H1 (cell line): ENCODE results near the gene ERI3. TPM values are rescaled to one million over a fixed set of nuclear protein-coding genes. Genes with fewer than 3 reads are reported as not detected.

ENCODE experiments used
- CTCF ChIA-PET: fragments of 300-600 bp; sonication (Branson Sonifier 250); formaldehyde crosslinking; loops from one replicate; lab custom pipeline; 2021; ENCODE audit not compliant: partially characterized antibody; lab: Charles Lee
- POLR2A ChIA-PET: fragments of 300-600 bp; sonication (Branson Sonifier 250); formaldehyde crosslinking; loops from one replicate; lab custom pipeline; 2021; ENCODE audit warnings: inconsistent platforms; ENCODE audit not compliant: partially characterized antibody; lab: Charles Lee
- DNase-seq, 2 experiments: peaks; one replicate each; pipeline versions ENCODE4 v3.0.0 to v3.0.0-alpha.2; 2010 to 2022; ENCODE audit warnings: low spot score in 2 of 2, low read depth in 1 of 2, mixed read lengths in 1 of 2
- FAIRE-seq: peaks from 2 replicates; lab custom pipeline; 2011; peaks lifted over from hg19 to GRCh38; lab: Jason Lieb, UNC
- H2AFZ ChIP-seq: 2 replicates; pipeline ENCODE4 v1.8.1; 2012; ENCODE audit warnings: low read length, inconsistent platforms
- H2AK5ac ChIP-seq: 2 replicates; pipeline ENCODE4 v1.6.1; 2013; ENCODE audit warnings: low read depth, low read length
- H2BK120ac ChIP-seq: replicated peaks from 2 replicates; pipeline ENCODE3; 2013; ENCODE audit warnings: low read depth, low read length, inconsistent platforms
- H2BK12ac ChIP-seq: 2 replicates; pipeline ENCODE4 v1.6.1; 2013; ENCODE audit warnings: low read depth, low read length
- H2BK15ac ChIP-seq: 2 replicates; pipeline ENCODE4 v1.6.1; 2013; ENCODE audit warnings: low read length
- H2BK20ac ChIP-seq: 2 replicates; pipeline ENCODE4 v1.6.1; 2013; ENCODE audit warnings: low read length
- H2BK5ac ChIP-seq: 2 replicates; pipeline ENCODE4 v1.6.1; 2013; ENCODE audit warnings: low read depth, low read length
- H3K14ac ChIP-seq: 2 replicates; pipeline ENCODE4 v1.6.1; 2013; ENCODE audit warnings: inconsistent platforms; ENCODE audit not compliant: insufficient read length
- H3K18ac ChIP-seq: 2 replicates; pipeline ENCODE4 v1.6.1; 2013; ENCODE audit warnings: low read length; ENCODE audit errors: extremely low read depth
- H3K23ac ChIP-seq: 2 replicates; pipeline ENCODE4 v1.6.1; 2013; ENCODE audit warnings: inconsistent platforms; ENCODE audit not compliant: insufficient read length
- H3K23me2 ChIP-seq: 2 replicates; pipeline ENCODE4 v1.6.1; 2013; ENCODE audit warnings: low read depth, low read length
- H3K27ac ChIP-seq: 2 replicates; pipeline ENCODE4 v1.6.1; 2011; ENCODE audit warnings: low read depth, low read length, inconsistent platforms
- H3K27me3 ChIP-seq, 4 experiments: replicated peaks in 1 of 4; 1 replicate in 1 of 4; 2 replicates in 3 of 4; pipeline versions ENCODE4 v1.6.1 to v1.8.1; 2011 to 2013; ENCODE audit warnings: low read length in 3 of 4, mild to moderate bottlenecking in 3 of 4, inconsistent platforms in 2 of 4, mixed read lengths in 2 of 4, moderate library complexity in 1 of 4; ENCODE audit not compliant: control insufficient read depth in 3 of 4, insufficient read depth in 3 of 4; ENCODE audit errors: extremely low read depth in 1 of 4
- H3K36me3 ChIP-seq, 4 experiments: 2 replicates each; pipeline versions ENCODE4 v1.6.1 to v1.8.1; 2011 to 2013; ENCODE audit warnings: mild to moderate bottlenecking in 4 of 4, low read length in 3 of 4, moderate library complexity in 2 of 4, control low read depth in 1 of 4, inconsistent platforms in 1 of 4; ENCODE audit not compliant: insufficient read depth in 4 of 4, control insufficient read depth in 2 of 4
- H3K4ac ChIP-seq: replicated peaks from 2 replicates; pipeline ENCODE3; 2013; ENCODE audit warnings: low read length, low read depth, mixed read lengths, inconsistent platforms; ENCODE audit not compliant: insufficient read length
- H3K4me1 ChIP-seq, 4 experiments: replicated peaks in 1 of 4; 1 replicate in 1 of 4; 2 replicates in 3 of 4; pipeline versions ENCODE4 v1.6.1 to v1.8.1; 2011 to 2013; ENCODE audit warnings: low read length in 3 of 4, inconsistent platforms in 2 of 4, mixed read lengths in 1 of 4; ENCODE audit not compliant: insufficient read depth in 4 of 4, control insufficient read depth in 3 of 4
- H3K4me2 ChIP-seq, 2 experiments: 2 replicates each; pipeline versions ENCODE4 v1.6.1 to v1.8.1; 2011 to 2013; ENCODE audit warnings: low read depth in 2 of 2, low read length in 2 of 2, control low read depth in 1 of 2, inconsistent platforms in 1 of 2, mild to moderate bottlenecking in 1 of 2; ENCODE audit not compliant: insufficient read depth in 1 of 2
- H3K4me3 ChIP-seq, 4 experiments: fragments of 200-600, 300-600 bp in 1 of 4; sonication (generic), shearing (Covaris generic), sonication (Bioruptor Twin) in 1 of 4; 2 replicates each; pipeline versions ENCODE4 v1.5.1 to v1.8.1; 2011 to 2016; ENCODE audit warnings: low read length in 4 of 4, low read depth in 3 of 4, control low read depth in 2 of 4, inconsistent platforms in 2 of 4, mild to moderate bottlenecking in 2 of 4, mixed read lengths in 1 of 4, moderate library complexity in 1 of 4; ENCODE audit not compliant: insufficient read depth in 2 of 4; ENCODE audit errors: extremely low read depth in 1 of 4
- H3K56ac ChIP-seq: replicated peaks from 2 replicates; pipeline ENCODE3; 2013; ENCODE audit warnings: low read depth, mild to moderate bottlenecking, mixed read lengths, low read length, inconsistent platforms; ENCODE audit not compliant: insufficient read length
- H3K79me1 ChIP-seq: 2 replicates; pipeline ENCODE4 v1.6.1; 2013; ENCODE audit warnings: low read depth, low read length, control low read depth
- H3K79me2 ChIP-seq, 2 experiments: 2 replicates each; pipeline versions ENCODE4 v1.6.1 to v1.8.1; 2012 to 2013; ENCODE audit warnings: low read length in 2 of 2, mild to moderate bottlenecking in 2 of 2, inconsistent platforms in 1 of 2; ENCODE audit not compliant: insufficient read depth in 2 of 2, control insufficient read depth in 1 of 2
- H3K9ac ChIP-seq, 4 experiments: replicated peaks in 1 of 4; 1 replicate in 1 of 4; 2 replicates in 3 of 4; pipeline versions ENCODE4 v1.6.1 to v1.8.1; 2011 to 2013; ENCODE audit warnings: low read depth in 3 of 4, low read length in 3 of 4, control low read depth in 2 of 4, mild to moderate bottlenecking in 2 of 4, moderate library complexity in 2 of 4, inconsistent platforms in 1 of 4; ENCODE audit errors: extremely low read depth in 1 of 4
- H3K9me3 ChIP-seq, 2 experiments: 2 replicates each; pipeline versions ENCODE4 v1.6.1 to v1.8.1; 2012 to 2013; ENCODE audit warnings: mild to moderate bottlenecking in 2 of 2, moderate library complexity in 2 of 2, control low read depth in 1 of 2, inconsistent platforms in 1 of 2, low read depth in 1 of 2, low read length in 1 of 2, mixed read lengths in 1 of 2; ENCODE audit not compliant: insufficient read depth in 2 of 2
- H4K20me1 ChIP-seq, 2 experiments: replicated peaks in 1 of 2; 2 replicates each; pipeline versions ENCODE3 to v1.8.1; 2011 to 2013; ENCODE audit warnings: inconsistent platforms in 2 of 2, low read length in 2 of 2, mild to moderate bottlenecking in 1 of 2; ENCODE audit not compliant: insufficient read depth in 2 of 2, control insufficient read depth in 1 of 2
- H4K5ac ChIP-seq: 2 replicates; pipeline ENCODE4 v1.6.1; 2013; ENCODE audit warnings: low read length, low read depth, mixed read lengths, inconsistent platforms; ENCODE audit not compliant: insufficient read length
- H4K8ac ChIP-seq: 2 replicates; pipeline ENCODE4 v1.8.0; 2013; ENCODE audit warnings: mild to moderate bottlenecking, moderate library complexity, low read length, inconsistent platforms; ENCODE audit not compliant: insufficient read depth; ENCODE audit errors: extremely low read depth
- H4K91ac ChIP-seq: replicated peaks from 2 replicates; pipeline ENCODE3; 2013; ENCODE audit warnings: low read length, mixed read lengths, inconsistent platforms; ENCODE audit not compliant: insufficient read length
- CREB1 ChIP-seq: IDR thresholded peaks from 2 replicates; pipeline ENCODE4 v1.6.1; 2012; ENCODE audit warnings: inconsistent platforms
- PHF8 ChIP-seq: fragments of 200-600 bp; sonication (generic); conservative IDR thresholded peaks from 2 replicates; pipeline ENCODE4 v1.7.1; 2012; ENCODE audit warnings: low read depth, mild to moderate bottlenecking, inconsistent platforms, low read length, moderate library complexity
- RAD21 ChIP-seq, 2 experiments: IDR thresholded peaks in 1 of 2; conservative IDR thresholded peaks in 1 of 2; 2 replicates each; pipeline ENCODE4 v1.6.1; 2011; ENCODE audit warnings: low read depth in 2 of 2, low read length in 2 of 2, improper control_type of control experiment in 1 of 2, inconsistent platforms in 1 of 2, mild to moderate bottlenecking in 1 of 2, moderate library complexity in 1 of 2
- SIN3A ChIP-seq, 2 experiments: IDR thresholded peaks in 1 of 2; conservative IDR thresholded peaks in 1 of 2; 2 replicates each; pipeline ENCODE4 v1.6.1; 2011 to 2012; ENCODE audit warnings: low read length in 2 of 2, improper control_type of control experiment in 1 of 2, low read depth in 1 of 2, mild to moderate bottlenecking in 1 of 2
- SP1 ChIP-seq: IDR thresholded peaks from 2 replicates; pipeline ENCODE4 v1.6.1; 2011; ENCODE audit warnings: low read depth, low read length
- SUZ12 ChIP-seq: fragments of 200-600 bp; sonication (generic); IDR thresholded peaks from 2 replicates; pipeline ENCODE4 v1.6.1; 2012; ENCODE audit warnings: mild to moderate bottlenecking, inconsistent platforms, low read length, moderate library complexity, mixed read lengths
- USF2 ChIP-seq: IDR thresholded peaks from 2 replicates; pipeline ENCODE4 v1.6.1; 2011; ENCODE audit warnings: low read length, improper control_type of control experiment
- WGBS, 2 experiments: shearing (Covaris generic) in 1 of 2; methylation state at CpG; one replicate each; pipeline versions ENCODE4 v1.1.6 to v1.1.7; 2013 to 2015; ENCODE audit warnings: low lambda C conversion rate in 2 of 2, mixed read lengths in 2 of 2, inconsistent platforms in 1 of 2, low coverage in 1 of 2, missing lambda C conversion rate in 1 of 2; ENCODE audit not compliant: insufficient replicate concordance in 2 of 2, insufficient coverage in 1 of 2, insufficient read length in 1 of 2; ENCODE audit errors: extremely low coverage in 1 of 2, missing lambda C conversion rate in 1 of 2; 5-methylcytosine and 5-hydroxymethylcytosine counted together
- polyA plus RNA-seq, 7 experiments: library from polyadenylated mRNA; depleted of rRNA in 3 of 7; stranded (reverse) in 5 of 7; unstranded in 2 of 7; fragments of >200 nt in 5 of 7; fragments of 200-250 nt in 2 of 7; gene quantifications; 1 replicate in 5 of 7; 2 replicates in 1 of 7; 4 replicates in 1 of 7; pipeline versions ENCODE4 v1.2.1 to v1.2.3, GENCODE V29; 2011 to 2013; ENCODE audit warnings: missing spikeins in 2 of 7, mixed read lengths in 2 of 7
- total RNA-seq: library from RNA; stranded (reverse); fragmentation: NEBNext Ultra II Directional; extraction: Animal tissue kit (Norgen Biotek cat#: 25700); gene quantifications from 2 replicates; pipeline ENCODE4 v1.2.1, GENCODE V29; 2021

ERI3 gene
- total and polyA plus RNA-seq, 2 of the 8 experiments (the other 6 are each of a cell fraction or from before 2014, with no cell fraction given): 81.1 to 199 TPM

GRCh38 chr1:44377925-44378784 is 23.1 kb upstream of the ERI3 start:
- Histone ChIP-seq H4K91ac (peak overlapping the region; percentile 71), H3K79me1 (no peaks in the 10 kb centered on the region), H3K56ac (no peak overlapping the region), H3K4ac (no peak overlapping the region), H3K14ac (no peak overlapping the region), H3K18ac (peak overlapping the region; percentile 33; the same call in 1 of the 2 replicates), H4K8ac (no peak overlapping the region), H3K9me3 (no peaks in the 10 kb centered on the region), H3K9ac (no peak overlapping the region), H2BK12ac (peak overlapping the region; percentile 61; the same call in 1 of the 2 replicates), H3K4me2 (no peak overlapping the region), H3K4me1 (peaks cover 0 to 5% (median 2%) of the 10 kb centered on the region in 4 experiments; a peak in 4 of 7 replicates), H3K4me3 (no peak overlapping the region), H3K23ac (no peak overlapping the region), H2BK15ac (peak overlapping the region; percentile 94; the same call in 1 of the 2 replicates), H3K27me3 (no peaks in the 10 kb centered on the region), H2BK5ac (peak overlapping the region; percentile 57; the same call in 1 of the 2 replicates), H2AK5ac (no peak overlapping the region), H2BK120ac (no peak overlapping the region), H4K20me1 (no peaks in the 10 kb centered on the region), H3K27ac (no peak overlapping the region), H3K23me2 (no peaks in the 10 kb centered on the region), H2BK20ac (peak overlapping the region; percentile 52; the same call in 1 of the 2 replicates), H4K5ac (no peak overlapping the region), H2AFZ (no peak overlapping the region), H3K79me2 (no peaks in the 10 kb centered on the region), H3K36me3 (no peaks in the 10 kb centered on the region)
- DNase-seq (peak in 1 of 2 experiments; percentile 77), FAIRE-seq (peak; percentile 87)
- CTCF ChIA-PET: interaction anchor here (0.6 to 12.0 kb wide), 55 partner anchors 11 to 274 kb away, joined by 3 to 112 read pairs (median 5); partner anchors contain the start of gene RNF220
- WGBS, 2 experiments: 72% methylated on average over 12 of the region's 12 CpGs; no CpG with 5 or more reads in 1 of the 2 experiments
- POLR2A ChIA-PET: interaction anchor here (0.6 to 1.9 kb wide), 5 partner anchors 10 to 254 kb away, joined by 3 to 7 read pairs (median 3); no protein-coding TSS in a partner anchor
- TF ChIP-seq SIN3A (conservative IDR thresholded peaks at IDR 0.05 in 1 of 2, IDR thresholded peaks at IDR 0.05 in 1 of 2; ENCODE audit: low read depth in 1 of 2, low read length in 2 of 2): 0 out of 4 replicates have a peak, but pooled peaks of 1 of the 2 experiments have one; percentile 28
- TF ChIP-seq SUZ12: no peak
- no peak for TF ChIP-seq USF2
- TF ChIP-seq SP1: no peak
- TF ChIP-seq PHF8: no peak
- TF ChIP-seq CREB1: no peak
- TF ChIP-seq RAD21 (IDR thresholded peaks at IDR 0.05 in 1 of 2, conservative IDR thresholded peaks at IDR 0.05 in 1 of 2; ENCODE audit: low read depth in 2 of 2, low read length in 2 of 2): peak; percentile 91 to 94
